ENCODE results near the gene ZNF611.
"Not testable (repeated sequence)": the region's sequence is repeated elsewhere in the genome, so short reads cannot be mapped to it uniquely, and the experiment has no call there.

Gene ZNF611

DNA sequence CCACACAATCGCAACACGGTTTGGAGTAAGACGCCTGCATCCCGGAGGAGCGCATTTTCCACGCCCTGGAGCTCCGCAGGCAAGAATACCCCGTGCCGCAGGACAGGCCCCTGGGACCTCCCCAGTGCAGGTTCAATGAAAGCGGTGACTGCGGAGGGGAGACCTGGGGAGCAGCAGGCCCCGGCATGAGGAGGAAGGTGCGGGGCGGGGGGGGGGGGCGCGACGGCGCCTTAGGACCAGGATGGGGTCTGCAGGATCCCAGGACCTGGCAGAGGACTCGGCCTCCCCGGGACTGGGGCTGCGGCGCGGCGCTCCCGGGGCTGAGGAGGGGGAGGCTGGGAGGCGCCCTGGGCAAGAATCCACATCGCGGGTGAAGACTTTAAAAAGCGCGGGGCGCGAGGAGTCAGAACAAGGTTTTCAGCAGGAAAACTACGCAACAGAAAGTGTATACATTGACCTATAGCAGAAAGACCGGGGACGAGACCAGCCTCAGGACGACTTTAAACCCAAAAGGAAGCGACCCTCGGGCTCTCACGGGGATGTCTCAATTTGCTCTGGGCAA is 432 bp downstream of the ZNF611 start:
- TF ChIP-seq, protein P1, sequence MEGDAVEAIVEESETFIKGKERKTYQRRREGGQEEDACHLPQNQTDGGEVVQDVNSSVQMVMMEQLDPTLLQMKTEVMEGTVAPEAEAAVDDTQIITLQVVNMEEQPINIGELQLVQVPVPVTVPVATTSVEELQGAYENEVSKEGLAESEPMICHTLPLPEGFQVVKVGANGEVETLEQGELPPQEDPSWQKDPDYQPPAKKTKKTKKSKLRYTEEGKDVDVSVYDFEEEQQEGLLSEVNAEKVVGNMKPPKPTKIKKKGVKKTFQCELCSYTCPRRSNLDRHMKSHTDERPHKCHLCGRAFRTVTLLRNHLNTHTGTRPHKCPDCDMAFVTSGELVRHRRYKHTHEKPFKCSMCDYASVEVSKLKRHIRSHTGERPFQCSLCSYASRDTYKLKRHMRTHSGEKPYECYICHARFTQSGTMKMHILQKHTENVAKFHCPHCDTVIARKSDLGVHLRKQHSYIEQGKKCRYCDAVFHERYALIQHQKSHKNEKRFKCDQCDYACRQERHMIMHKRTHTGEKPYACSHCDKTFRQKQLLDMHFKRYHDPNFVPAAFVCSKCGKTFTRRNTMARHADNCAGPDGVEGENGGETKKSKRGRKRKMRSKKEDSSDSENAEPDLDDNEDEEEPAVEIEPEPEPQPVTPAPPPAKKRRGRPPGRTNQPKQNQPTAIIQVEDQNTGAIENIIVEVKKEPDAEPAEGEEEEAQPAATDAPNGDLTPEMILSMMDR (IDR thresholded peaks at IDR 0.05; ENCODE audit: low read depth, low read length): no peak

DNA sequence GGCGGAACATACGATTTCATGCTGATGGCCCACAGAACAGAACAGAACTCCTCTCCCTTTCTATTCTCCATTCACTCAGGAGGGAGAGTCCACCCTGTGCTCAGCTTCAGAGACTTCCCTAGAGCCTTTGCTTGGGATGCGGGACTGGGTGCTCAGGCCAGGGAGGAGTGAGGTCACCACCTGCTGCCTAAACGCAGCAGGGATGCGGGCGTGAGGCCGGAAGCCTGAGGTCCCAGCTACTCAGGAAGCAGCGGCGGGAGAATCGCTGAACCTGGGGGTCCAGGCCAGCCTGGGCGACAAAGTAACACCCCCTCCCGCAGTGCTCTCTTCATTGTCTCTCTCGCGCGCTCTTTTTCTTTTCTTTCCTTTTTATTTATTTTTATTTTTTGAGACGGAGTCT is 8.8 kb downstream of the ZNF611 start:
- not testable (repeated sequence) for DNase-seq; H3K9me3 ChIP-seq (ENCODE audit: severe bottlenecking); H3K27ac ChIP-seq; H3K4me3 ChIP-seq (ENCODE audit: low read depth, low read length); H3K27me3 ChIP-seq (ENCODE audit: insufficient read depth, low read depth, severe bottlenecking)
- H3K36me3 ChIP-seq: peaks cover 15% of the 10 kb centered on the region

More for the DNA sequence above, 432 bp downstream of the ZNF611 start:
- Histone ChIP-seq H3K36me3 (peaks cover 3% of the 10 kb centered on the region; the same call in 1 of the 2 replicates), H3K27ac (peak overlapping the region; percentile 93), H3K27me3 (ENCODE audit: insufficient read depth, low read depth, severe bottlenecking) (no peaks in the 10 kb centered on the region), H3K4me3 (ENCODE audit: low read depth, low read length) (peak overlapping the region; percentile 98), H3K9me3 (ENCODE audit: severe bottlenecking) (peaks cover 1% of the 10 kb centered on the region)
- DNase-seq: no peak

DNA sequence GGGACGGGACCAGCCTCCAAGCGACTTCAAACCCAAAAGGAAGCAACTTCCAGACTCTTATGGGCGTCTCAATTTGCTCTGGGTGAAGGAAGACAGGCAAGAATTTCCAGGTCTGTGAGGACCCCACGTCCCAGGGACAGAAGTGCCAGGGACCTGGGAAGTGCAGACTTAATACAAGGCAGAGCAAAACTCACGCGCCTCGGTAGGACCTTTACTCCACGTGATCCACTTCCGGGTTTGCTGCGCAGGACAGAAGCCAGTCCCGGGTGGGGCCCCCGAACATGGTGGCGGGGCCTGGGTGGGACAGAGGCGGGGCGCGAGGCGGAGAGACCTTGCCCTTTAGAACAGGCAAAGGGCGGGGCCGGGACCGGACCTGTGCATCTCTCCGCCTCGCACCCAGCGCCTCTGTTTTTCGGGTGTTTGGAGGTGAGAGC is 9.3 kb downstream of the ZNF611 start:
- H3K36me3 ChIP-seq: peaks cover 17% of the 10 kb centered on the region
- H3K4me3 ChIP-seq (ENCODE audit: low read depth, low read length): no peak overlapping the region
- H3K27me3 ChIP-seq (ENCODE audit: insufficient read depth, low read depth, severe bottlenecking): no peaks in the 10 kb centered on the region
- H3K9me3 ChIP-seq (ENCODE audit: severe bottlenecking): peaks cover 9% of the 10 kb centered on the region
- H3K27ac ChIP-seq: no peak overlapping the region
- no peak for DNase-seq
- TF ChIP-seq, protein P1 (IDR thresholded peaks at IDR 0.05; ENCODE audit: low read depth, low read length): no peak

DNA sequence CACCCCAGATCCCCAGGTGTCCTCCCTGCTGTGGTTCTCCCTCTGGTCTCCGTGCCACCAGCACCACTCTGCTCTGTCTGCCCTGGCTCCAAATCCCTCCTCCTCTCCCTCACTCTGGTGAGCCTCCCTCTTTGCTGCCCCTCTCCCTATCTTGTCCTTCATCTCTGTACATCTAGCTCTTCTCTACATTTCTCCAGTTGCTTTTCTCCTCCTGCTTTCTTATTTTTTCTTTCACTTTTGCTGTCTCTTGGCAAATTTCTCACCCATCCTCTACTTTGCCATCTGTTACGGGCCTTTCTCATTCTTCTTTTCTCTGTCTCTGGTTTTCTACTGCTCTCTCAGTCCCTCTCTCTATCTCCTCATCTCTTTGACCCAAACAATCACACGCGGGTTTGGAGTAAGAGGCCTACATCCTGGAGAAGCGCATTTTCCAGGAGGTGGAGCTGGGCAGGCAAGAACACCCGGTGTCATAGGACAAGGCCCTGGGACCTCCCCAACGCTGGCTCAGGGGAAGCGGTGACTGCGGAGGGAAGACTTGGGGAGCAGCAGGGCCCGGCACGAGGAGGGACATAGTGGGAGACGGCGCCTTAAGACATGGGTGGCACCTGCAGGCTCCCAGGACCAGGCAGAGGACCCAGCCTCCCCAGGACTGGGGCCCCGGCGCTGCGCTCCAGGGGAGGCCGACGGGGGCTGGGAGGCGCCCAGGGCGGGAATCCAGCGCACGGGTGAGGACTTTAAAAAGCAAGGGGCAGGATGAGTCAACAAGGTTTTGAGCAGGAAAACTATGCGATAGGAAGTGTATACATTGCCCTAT is 9.9 kb downstream of the ZNF611 start:
- DNase-seq: no peak
- peaks cover 17% of the 10 kb centered on the region for H3K36me3 ChIP-seq
- no peaks in the 10 kb centered on the region for H3K27me3 ChIP-seq (ENCODE audit: insufficient read depth, low read depth, severe bottlenecking)
- TF ChIP-seq, protein P1 (IDR thresholded peaks at IDR 0.05; ENCODE audit: low read depth, low read length): no peak
- H3K9me3 ChIP-seq (ENCODE audit: severe bottlenecking): peaks cover 9% of the 10 kb centered on the region
- H3K27ac ChIP-seq: no peak overlapping the region
- no peak overlapping the region for H3K4me3 ChIP-seq (ENCODE audit: low read depth, low read length)

DNA sequence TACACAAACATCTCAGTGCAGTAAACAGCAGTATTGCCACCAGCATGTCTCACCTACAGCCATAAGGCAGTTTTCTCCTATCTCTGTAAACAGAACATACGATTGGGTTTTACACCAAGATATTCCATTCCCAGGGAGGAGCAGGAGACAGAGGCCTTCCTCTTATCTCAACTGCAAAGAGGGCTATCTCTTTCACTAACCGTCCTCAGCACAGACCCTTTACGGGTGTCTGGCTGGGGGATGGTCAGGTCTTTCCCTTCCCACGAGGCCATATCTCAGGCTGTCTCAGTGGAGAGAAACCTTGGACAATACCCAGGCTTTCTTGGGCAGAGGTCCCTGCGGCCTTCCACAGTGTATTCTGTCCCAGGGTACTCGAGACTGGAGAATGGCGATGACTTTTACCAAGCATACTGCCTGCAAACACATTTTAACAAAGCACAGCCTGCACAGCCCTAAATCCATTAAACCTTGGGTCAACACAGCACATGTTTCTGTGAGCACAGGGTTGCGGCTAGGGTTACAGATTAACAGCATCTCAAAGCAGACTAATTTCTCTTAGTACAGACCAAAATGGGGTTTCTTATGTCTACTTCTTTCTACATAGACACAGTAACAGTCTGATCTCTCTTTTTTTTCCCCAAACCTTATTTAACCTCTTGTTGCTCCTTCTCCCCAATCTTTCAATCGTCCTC is 10.8 kb downstream of the ZNF611 start:
- not testable (repeated sequence) for H3K27me3 ChIP-seq (ENCODE audit: insufficient read depth, low read depth, severe bottlenecking); H3K27ac ChIP-seq; H3K4me3 ChIP-seq (ENCODE audit: low read depth, low read length); H3K9me3 ChIP-seq (ENCODE audit: severe bottlenecking); DNase-seq
- H3K36me3 ChIP-seq: peaks cover 20% of the 10 kb centered on the region

DNA sequence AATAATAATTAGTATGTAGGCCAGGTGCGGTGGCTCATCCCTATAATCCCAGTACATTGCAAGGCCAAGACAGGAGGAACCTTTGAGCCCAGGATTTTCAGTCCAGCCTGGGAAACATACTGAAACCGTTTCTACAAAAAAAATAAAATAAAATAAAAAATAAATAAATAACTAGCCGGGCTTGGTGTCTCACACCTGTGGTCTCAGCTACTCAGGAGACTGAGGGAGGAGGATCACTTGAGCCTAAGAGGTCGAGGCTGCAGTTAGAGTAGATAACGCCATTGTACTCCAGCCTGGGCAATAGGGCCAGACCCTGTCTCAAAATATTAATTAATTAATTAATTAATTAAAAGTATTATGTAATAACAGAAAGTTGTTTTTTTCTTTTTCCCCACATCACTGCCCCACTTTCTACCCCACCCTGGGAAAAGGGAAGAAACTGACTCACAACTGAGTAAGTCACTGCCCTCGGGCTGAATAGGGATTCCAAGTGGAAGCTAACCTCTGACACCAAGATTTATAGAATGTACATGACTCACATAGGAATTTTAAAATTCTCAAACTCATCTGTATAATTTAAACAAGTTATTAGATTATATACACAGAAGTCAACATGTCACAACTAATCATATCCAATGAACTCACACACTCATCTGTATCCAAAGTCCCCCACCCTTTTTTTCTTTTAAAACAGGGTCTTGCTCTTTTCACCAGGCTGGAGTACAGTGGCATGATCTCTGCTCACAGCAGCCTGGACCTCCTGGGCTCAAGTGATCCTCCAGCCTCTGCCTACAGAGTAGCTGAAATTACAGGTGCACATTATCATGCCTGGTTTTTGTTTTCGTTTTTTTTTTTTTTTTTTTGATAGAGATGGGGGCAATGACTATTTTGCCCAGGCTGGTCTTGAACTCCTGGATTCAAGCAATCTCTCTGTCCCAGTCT is 12.5 kb downstream of the ZNF611 start:
- no peak for DNase-seq
- no peak overlapping the region for H3K4me3 ChIP-seq (ENCODE audit: low read depth, low read length)
- no peaks in the 10 kb centered on the region for H3K27me3 ChIP-seq (ENCODE audit: insufficient read depth, low read depth, severe bottlenecking)
- H3K36me3 ChIP-seq: peaks cover 11% of the 10 kb centered on the region
- TF ChIP-seq, protein P1 (IDR thresholded peaks at IDR 0.05; ENCODE audit: low read depth, low read length): no peak
- peaks cover 9% of the 10 kb centered on the region for H3K9me3 ChIP-seq (ENCODE audit: severe bottlenecking)
- no peak overlapping the region for H3K27ac ChIP-seq

DNA sequence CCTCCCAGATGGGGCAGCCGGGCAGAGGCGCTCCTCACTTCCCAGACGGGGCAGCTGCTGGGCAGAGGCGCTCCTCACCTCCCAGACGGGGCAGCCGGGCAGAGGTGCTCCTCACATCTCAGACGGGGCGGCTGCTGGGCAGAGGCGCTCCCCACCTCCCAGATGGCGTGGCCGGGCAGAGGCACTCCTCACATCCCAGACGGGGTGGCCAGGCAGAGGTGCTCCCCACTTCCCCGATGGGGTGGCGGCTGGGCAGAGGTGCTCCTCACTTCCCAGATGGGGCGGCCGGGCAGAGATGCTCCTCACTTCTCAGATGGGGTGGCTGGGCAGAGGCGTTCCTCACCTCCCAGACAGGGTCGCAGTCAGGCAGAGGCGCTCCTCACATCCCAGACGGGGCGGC is 14.3 kb downstream of the ZNF611 start:
- not testable (repeated sequence) for H3K27ac ChIP-seq; DNase-seq; H3K36me3 ChIP-seq; H3K4me3 ChIP-seq (ENCODE audit: low read depth, low read length); H3K27me3 ChIP-seq (ENCODE audit: insufficient read depth, low read depth, severe bottlenecking); H3K9me3 ChIP-seq (ENCODE audit: severe bottlenecking)

Data from WERI-Rb-1 (cell line).